ENCODE measurements around the gene DLL4.

DNA sequence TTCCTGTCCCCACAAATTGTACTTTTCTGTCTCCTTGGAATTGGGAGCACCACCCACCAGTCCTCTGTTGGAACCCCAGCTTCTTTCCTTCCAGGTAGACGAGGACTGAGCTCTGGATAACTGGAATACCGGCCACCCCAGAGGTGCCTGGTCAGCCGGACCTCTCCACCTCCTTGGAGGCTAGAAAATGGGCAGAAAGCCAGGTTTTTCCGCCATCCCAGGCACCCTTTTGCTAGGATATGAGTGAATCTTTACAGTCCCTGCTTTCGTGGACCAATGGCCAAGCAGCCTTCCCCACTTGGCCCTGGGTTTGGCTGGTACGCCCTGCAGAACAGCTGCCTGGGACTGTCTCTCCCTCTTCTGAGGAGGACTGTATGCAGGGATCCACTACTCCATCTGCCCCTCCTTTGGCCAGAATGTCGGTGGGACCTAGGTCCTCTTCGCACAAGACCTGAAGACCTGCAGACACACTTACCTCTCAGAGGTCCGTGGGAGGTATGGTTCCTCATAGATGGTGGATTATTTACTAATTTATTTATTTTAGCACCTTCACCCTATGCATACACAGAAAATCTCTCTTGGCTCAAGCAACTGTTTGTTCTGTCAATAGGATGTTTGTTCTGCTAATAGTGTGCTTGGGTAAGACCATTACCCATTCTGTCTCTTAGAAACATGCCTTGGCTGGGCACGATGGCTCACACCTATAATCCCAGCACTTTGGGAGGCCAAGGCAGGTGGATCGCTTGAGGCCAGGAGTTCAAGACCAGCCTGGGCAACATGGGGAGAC lies 15.6 kb downstream of the DLL4 start:
- TF ChIP-seq, protein P1, sequence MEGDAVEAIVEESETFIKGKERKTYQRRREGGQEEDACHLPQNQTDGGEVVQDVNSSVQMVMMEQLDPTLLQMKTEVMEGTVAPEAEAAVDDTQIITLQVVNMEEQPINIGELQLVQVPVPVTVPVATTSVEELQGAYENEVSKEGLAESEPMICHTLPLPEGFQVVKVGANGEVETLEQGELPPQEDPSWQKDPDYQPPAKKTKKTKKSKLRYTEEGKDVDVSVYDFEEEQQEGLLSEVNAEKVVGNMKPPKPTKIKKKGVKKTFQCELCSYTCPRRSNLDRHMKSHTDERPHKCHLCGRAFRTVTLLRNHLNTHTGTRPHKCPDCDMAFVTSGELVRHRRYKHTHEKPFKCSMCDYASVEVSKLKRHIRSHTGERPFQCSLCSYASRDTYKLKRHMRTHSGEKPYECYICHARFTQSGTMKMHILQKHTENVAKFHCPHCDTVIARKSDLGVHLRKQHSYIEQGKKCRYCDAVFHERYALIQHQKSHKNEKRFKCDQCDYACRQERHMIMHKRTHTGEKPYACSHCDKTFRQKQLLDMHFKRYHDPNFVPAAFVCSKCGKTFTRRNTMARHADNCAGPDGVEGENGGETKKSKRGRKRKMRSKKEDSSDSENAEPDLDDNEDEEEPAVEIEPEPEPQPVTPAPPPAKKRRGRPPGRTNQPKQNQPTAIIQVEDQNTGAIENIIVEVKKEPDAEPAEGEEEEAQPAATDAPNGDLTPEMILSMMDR (IDR thresholded peaks at IDR 0.05), result no peak
- TF ChIP-seq POLR2A (IDR thresholded peaks at IDR 0.05), result no peak
